GM18873 (cell line): Measurements from ENCODE around the gene CDH16.
A peak's percentile ranks its signal among the peaks of the same experiment; 100 is the strongest.
"Not testable (repeated sequence)": the region's sequence is repeated elsewhere in the genome, so short reads cannot be mapped to it uniquely, and the experiment has no call there.

Experiments used
- ATAC-seq: cut with Tn5 transposase; IDR thresholded peaks from one replicate; pipeline ENCODE4 v1.9.1; 2021; ENCODE audit warnings: mild to moderate bottlenecking, moderate library complexity, moderate number of reproducible peaks; ENCODE audit not compliant: unreplicated experiment, low FRiP score

Gene CDH16

GRCh38 chr16:66947302-66948065 is 28.8 kb upstream of the CDH16 start:
- peak; percentile 50 for ATAC-seq

GRCh38 chr16:66946974-66947301 is 28.3 kb upstream of the CDH16 start:
- ATAC-seq, result no peak

- no peak for ATAC-seq
Observed at GRCh38 chr16:66946541-66946940, 27.9 kb upstream of the CDH16 start.

GRCh38 chr16:66945939-66946338 is 27.3 kb upstream of the CDH16 start:
- ATAC-seq, result no peak

- ATAC-seq, result not testable (repeated sequence)
Observed at GRCh38 chr16:66944971-66945370, 26.3 kb upstream of the CDH16 start.

- ATAC-seq, result no peak
Observed at GRCh38 chr16:66944054-66944441, 25.4 kb upstream of the CDH16 start.

GRCh38 chr16:66943426-66944053 is 24.9 kb upstream of the CDH16 start:
- ATAC-seq, result no peak

GRCh38 chr16:66942981-66943380 is 24.3 kb upstream of the CDH16 start:
- no peak for ATAC-seq

- no peak for ATAC-seq
Observed at GRCh38 chr16:66940236-66940635, 21.6 kb upstream of the CDH16 start.

GRCh38 chr16:66939366-66939765 is 20.7 kb upstream of the CDH16 start:
- no peak for ATAC-seq

GRCh38 chr16:66937725-66938337 is 19.1 kb upstream of the CDH16 start:
- no peak for ATAC-seq

- ATAC-seq, result no peak
Observed at GRCh38 chr16:66936889-66937554, 18.3 kb upstream of the CDH16 start.

GRCh38 chr16:66936462-66936861 is 17.8 kb upstream of the CDH16 start:
- ATAC-seq, result no peak

GRCh38 chr16:66935314-66936011 is 16.8 kb upstream of the CDH16 start, which contains the start of gene CES2:
Gene CES2, plus strand, starts transcription at chr16:66935516. Its CDS starts 120 bp downstream, at chr16:66935636.
- no peak for ATAC-seq

GRCh38 chr16:66934839-66935313 is 16.2 kb upstream of the CDH16 start:
- ATAC-seq, result peak; percentile 16

- peak; percentile 40 for ATAC-seq
Observed at GRCh38 chr16:66934138-66934838, 15.6 kb upstream of the CDH16 start, which contains the start of gene CIAO2B. Gene CIAO2B, minus strand, starts transcription at chr16:66934402. Its CDS starts 38 bp downstream, at chr16:66934364.

- peak; percentile 9 for ATAC-seq
Observed at GRCh38 chr16:66933776-66934137, 15.1 kb upstream of the CDH16 start.

- no peak for ATAC-seq
Observed at GRCh38 chr16:66932076-66932475, 13.4 kb upstream of the CDH16 start.

GRCh38 chr16:66931665-66932064 is 13.0 kb upstream of the CDH16 start:
- no peak for ATAC-seq

GRCh38 chr16:66930189-66930588 is 11.5 kb upstream of the CDH16 start:
- no peak for ATAC-seq
